Esophagus muscularis mucosa (tissue), 3 donors: ENCODE data around the gene CD84.
"Not testable (repeated sequence)": the region's sequence is repeated elsewhere in the genome, so short reads cannot be mapped to it uniquely, and the experiment has no call there.

Source experiments
- CTCF ChIP-seq, 3 experiments: fragments of 200-600 bp in 2 of 3; fragments of 450-650 bp in 1 of 3; sonication (generic) in 2 of 3; IDR thresholded peaks; one replicate each; pipeline ENCODE4 v1.5.1; 2017 to 2019; ENCODE audit warnings: antibody characterized with exemption in 3 of 3, mild to moderate bottlenecking in 2 of 3, moderate library complexity in 1 of 3
- POLR2A ChIP-seq: fragments of 450-650 bp; IDR thresholded peaks from one replicate; pipeline ENCODE4 v1.6.1; 2017; ENCODE audit warnings: antibody characterized with exemption, moderate library complexity, mild to moderate bottlenecking, low read depth

- not testable (repeated sequence) for TF ChIP-seq POLR2A; CTCF (IDR thresholded peaks at IDR 0.05)
These were observed 19.9 kb downstream of the CD84 start for GRCh38 chr1:160559437-160559836.
